ENCODE results near the gene IL4.
A peak's percentile ranks its signal among the peaks of the same experiment; 100 is the strongest.

IL4 gene

DNA sequence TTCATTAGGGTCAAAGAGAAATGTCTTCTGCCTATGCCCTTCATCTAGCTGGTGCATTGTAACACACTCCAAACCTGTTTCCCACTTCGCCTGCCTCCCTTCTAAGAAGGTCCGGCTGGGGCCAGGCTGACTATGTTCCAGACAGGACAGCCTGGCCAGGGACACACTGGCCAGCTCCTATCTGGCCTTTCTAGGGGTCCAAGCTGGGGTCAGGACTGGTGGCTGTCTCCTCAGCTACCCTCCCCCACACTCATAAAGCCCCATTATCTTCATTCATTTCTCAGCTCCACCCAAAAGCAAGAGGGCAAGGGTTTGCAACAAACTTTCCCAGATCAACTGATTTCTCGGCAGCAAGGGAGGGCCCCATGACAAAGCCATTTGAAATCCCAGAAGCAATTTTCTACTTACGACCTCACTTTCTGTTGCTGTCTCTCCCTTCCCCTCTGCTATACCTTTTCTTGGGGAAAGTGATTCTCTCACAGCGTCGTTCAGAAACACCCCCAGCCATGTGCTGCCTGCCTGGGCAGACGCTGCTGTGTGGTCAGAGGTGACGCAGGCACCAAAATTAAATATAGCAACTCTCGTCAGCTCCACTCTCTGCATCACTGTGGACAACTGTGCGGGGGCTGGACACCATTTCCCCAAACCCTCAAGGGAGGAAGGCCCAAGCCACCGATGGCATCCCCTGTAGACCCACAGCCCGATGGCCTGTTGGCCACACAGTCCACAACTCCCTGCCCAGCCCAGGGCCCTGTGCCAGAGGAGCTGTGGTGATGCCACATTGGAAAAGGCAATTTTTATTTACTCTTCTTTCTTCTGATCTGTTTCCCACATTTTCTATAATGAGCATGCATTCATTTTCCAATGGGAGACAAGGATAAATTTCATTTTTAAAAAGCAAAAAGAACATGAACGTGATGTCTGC is 9.8 kb upstream of the IL4 start:
- TF ChIP-seq, protein P1, sequence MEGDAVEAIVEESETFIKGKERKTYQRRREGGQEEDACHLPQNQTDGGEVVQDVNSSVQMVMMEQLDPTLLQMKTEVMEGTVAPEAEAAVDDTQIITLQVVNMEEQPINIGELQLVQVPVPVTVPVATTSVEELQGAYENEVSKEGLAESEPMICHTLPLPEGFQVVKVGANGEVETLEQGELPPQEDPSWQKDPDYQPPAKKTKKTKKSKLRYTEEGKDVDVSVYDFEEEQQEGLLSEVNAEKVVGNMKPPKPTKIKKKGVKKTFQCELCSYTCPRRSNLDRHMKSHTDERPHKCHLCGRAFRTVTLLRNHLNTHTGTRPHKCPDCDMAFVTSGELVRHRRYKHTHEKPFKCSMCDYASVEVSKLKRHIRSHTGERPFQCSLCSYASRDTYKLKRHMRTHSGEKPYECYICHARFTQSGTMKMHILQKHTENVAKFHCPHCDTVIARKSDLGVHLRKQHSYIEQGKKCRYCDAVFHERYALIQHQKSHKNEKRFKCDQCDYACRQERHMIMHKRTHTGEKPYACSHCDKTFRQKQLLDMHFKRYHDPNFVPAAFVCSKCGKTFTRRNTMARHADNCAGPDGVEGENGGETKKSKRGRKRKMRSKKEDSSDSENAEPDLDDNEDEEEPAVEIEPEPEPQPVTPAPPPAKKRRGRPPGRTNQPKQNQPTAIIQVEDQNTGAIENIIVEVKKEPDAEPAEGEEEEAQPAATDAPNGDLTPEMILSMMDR (IDR thresholded peaks at IDR 0.05; ENCODE audit: insufficient read depth, low read depth, low read length, missing control alignments): no peak
- no peak for DNase-seq (ENCODE audit: low read depth)
- H3K4me3 ChIP-seq (ENCODE audit: low read length): no peak overlapping the region

DNA sequence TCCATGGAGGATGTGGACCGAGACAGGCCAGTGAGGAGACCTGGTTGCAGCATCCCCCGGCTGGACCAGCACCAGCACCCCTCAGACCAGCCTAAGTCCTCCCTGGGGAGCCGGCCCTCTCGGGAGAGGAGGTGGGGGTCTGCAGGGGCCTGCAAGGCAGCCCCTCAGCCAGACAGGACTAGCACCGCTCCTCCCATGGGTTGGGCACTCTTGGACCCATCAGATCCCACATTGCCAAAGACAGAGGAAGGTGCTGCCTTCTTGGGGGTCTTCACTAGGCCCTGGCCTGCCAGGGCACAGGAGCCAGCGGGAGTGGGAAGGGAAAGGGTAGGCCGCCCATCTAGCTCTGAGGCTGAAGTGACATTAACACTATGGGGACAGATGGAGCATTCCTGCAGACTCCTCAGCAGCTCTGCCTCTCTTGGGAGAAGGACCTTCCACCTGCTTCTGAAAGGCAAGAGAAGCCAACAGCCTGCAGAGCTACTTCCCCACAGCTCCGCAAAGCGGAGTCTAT is 9.0 kb upstream of the IL4 start:
- H3K4me3 ChIP-seq (ENCODE audit: low read length): no peak overlapping the region
- no peak for DNase-seq (ENCODE audit: low read depth)
- TF ChIP-seq, protein P1 (IDR thresholded peaks at IDR 0.05; ENCODE audit: insufficient read depth, low read depth, low read length, missing control alignments): no peak

DNA sequence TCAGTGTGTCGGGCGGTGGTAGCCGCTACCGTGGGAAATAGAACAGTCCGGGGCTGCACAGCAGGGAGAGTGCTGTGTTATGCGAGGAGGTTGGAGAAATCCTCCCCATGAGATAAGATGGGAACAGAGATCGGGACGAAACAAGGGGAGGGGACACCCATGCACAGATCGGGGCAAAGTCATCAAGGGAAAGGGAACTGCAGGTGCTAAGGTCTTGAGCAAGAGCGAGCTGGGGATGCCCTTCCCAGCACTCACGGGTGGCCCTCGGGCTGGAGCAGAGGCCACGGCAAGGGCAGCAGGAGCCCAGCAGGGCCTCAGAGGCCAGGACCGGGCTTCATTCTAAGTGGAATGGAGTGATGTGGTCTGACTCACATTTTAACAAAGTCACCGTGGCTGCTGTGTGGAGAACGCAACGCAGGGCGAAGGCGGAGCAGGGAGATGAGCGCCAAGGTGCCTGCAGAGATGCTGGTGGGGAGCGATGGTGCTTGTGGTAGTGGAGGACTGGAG is 8.2 kb upstream of the IL4 start:
- H3K4me3 ChIP-seq (ENCODE audit: low read length): no peak overlapping the region

DNA sequence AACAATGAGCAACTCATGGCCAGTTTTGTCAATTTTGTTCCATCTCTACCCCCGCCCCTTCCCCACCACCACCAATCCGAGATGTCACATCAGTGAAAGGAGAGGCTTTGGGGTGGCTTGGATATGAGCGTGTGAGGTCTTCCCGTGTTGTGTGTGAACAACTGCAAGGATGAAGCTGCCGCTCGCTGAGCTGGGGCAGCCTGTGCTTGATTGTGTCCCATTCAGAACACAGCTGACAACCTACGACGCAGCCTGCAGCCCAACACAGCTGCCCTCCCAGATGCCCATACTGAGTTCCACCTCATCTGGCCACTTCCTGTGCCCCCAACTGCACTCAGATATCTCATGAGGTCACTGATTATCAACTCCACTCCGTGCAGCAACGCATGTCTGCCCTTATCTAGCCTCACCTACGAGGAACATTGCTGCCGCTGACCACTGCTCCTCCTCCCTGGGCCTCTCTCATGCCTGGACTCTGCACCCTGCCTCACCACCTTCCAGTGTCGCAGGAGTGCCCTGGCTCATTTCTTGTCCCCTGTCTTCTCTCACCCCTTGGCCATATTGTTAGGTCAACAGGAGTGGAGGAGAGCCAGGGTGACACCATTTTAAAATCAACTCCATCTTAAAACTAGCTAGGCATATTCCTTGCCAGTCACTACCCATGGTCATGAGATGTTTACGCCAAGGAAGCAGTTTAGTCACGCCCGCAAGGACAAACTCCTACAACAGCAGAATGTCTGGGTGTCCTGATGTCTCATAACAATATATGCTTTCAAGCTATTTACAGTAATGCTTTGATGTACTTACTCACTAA is 7.3 kb upstream of the IL4 start:
- DNase-seq (ENCODE audit: low read depth): no peak
- TF ChIP-seq, protein P1 (IDR thresholded peaks at IDR 0.05; ENCODE audit: insufficient read depth, low read depth, low read length, missing control alignments): no peak
- no peak overlapping the region for H3K4me3 ChIP-seq (ENCODE audit: low read length)

More for the DNA sequence above, 8.2 kb upstream of the IL4 start:
- DNase-seq (ENCODE audit: low read depth): no peak
- TF ChIP-seq, protein P1 (IDR thresholded peaks at IDR 0.05; ENCODE audit: insufficient read depth, low read depth, low read length, missing control alignments): no peak

DNA sequence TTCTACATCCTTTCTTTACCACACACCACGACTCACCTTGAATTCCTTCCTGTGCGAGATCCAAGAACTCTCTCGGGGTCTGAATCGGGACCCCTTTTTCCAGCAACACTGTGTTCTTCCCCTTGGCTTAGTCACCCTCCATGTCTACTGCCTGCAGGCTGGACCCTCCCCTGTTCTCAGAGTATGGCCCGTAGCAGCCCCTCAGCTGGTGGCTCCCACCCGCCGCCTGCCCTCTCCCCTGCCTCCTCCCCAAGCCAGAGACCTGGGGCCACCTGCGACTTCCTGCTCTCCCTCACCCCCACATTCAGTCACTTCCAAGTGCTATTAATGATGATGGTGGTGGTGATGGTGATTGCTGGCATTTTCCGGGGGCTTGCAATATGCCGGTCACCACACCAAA is 6.5 kb upstream of the IL4 start:
- no peak for DNase-seq (ENCODE audit: low read depth)
- H3K4me3 ChIP-seq (ENCODE audit: low read length): no peak overlapping the region
- TF ChIP-seq, protein P1 (IDR thresholded peaks at IDR 0.05; ENCODE audit: insufficient read depth, low read depth, low read length, missing control alignments): no peak

DNA sequence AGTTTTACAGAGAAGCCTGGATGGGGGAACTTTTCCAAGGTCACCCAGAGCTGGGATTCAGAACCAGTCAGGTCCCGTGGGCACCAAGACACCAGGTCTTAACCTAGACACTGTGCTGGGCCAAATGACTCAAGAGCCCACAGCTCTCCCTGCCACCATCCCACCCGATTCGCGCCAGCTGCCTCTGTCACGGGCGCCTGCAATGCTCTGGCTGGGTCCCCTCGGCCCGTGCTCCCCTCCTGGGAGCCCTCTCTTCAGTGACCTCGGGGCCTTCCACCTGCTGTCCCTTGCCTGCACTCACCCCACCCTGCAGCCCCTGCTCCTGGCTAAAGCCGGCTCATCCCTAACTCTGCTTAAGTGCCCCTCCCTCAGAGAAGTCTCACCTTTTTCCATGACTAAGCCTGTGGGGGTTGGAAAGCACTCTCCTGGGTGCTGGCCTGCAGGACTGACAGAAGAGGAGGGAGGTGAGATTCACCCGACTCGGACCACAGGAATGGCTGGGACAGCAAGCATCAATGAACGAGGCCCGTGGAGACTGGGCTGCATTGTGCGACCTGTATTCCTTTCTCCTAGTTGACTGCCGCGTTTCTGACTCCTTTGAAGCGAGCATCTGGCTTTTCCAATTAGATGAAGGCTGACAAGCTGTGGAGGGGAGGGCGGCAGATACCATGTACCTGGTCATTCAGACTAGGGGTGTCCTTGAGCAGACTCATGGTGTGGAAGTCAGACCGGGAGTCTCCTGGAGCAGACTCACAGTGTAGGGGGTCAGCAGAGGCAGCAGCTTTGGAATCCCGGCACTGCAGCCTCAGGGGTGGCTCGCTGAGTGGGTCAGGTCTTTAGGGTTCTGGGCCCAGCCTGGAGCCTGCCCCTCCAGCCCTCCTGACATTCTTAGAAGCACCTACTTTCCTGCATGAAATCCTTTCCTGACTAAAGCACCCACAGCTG is 5.8 kb upstream of the IL4 start:
- TF ChIP-seq, protein P1 (IDR thresholded peaks at IDR 0.05; ENCODE audit: insufficient read depth, low read depth, low read length, missing control alignments): no peak
- peak; percentile 26 for DNase-seq (ENCODE audit: low read depth)
- H3K4me3 ChIP-seq (ENCODE audit: low read length): no peak overlapping the region

Data from epithelial cell of esophagus (primary cell).